SK-N-SH treated with all-trans-retinoic acid at 6 μM for 48 hours (cell line): Measurements from ENCODE around the gene LMO4.

ENCODE experiments used
- ATAC-seq: fragments of 200-7000 bp; cut with Tn5 transposase; 3 replicates; pipeline ENCODE4 v1.9.1; 2020; ENCODE audit warnings: mild to moderate bottlenecking, moderate library complexity
- ARNTL ChIP-seq: fragments of 450-650 bp; formaldehyde crosslinking; IDR thresholded peaks from 2 replicates; pipeline ENCODE4 v1.5.0; 2020; ENCODE audit warnings: low read depth, mild to moderate bottlenecking, moderate library complexity, borderline replicate concordance
- BACH2 ChIP-seq: fragments of 250-450 bp; sonication (Bioruptor Pico); IDR thresholded peaks from 2 replicates; pipeline ENCODE4 v1.9.0; 2021; ENCODE audit warnings: mild to moderate bottlenecking, borderline replicate concordance
- CREB5 ChIP-seq: fragments of 250-450 bp; sonication (Bioruptor Pico); IDR thresholded peaks from 2 replicates; pipeline ENCODE4 v1.5.1; 2020; ENCODE audit warnings: low read depth, mild to moderate bottlenecking, moderate library complexity
- CSDC2 ChIP-seq: fragments of 250-450 bp; sonication (Bioruptor Pico); IDR thresholded peaks from 2 replicates; pipeline ENCODE4 v1.5.0; 2020; ENCODE audit warnings: mild to moderate bottlenecking, moderate library complexity
- CSRNP3 ChIP-seq: fragments of 250-450 bp; sonication (Bioruptor Pico); IDR thresholded peaks from 2 replicates; pipeline ENCODE4 v1.5.1; 2021; ENCODE audit warnings: mild to moderate bottlenecking, moderate library complexity
- ESRRG ChIP-seq: fragments of 250-450 bp; sonication (Bioruptor Pico); IDR thresholded peaks from 2 replicates; pipeline ENCODE4 v1.6.1; 2021; ENCODE audit warnings: mild to moderate bottlenecking
- GLIS3 ChIP-seq: fragments of 250-450 bp; sonication (Bioruptor Pico); IDR thresholded peaks from 2 replicates; pipeline ENCODE4 v1.5.0; 2020; ENCODE audit warnings: mild to moderate bottlenecking, moderate library complexity
- ISL1 ChIP-seq: fragments of 250-450 bp; sonication (Bioruptor Pico); IDR thresholded peaks from 2 replicates; pipeline ENCODE4 v2.1.2; 2022; ENCODE audit warnings: mild to moderate bottlenecking, moderate library complexity
- OSR1 ChIP-seq: fragments of 250-450 bp; sonication (Bioruptor Pico); IDR thresholded peaks from 2 replicates; pipeline ENCODE4 v1.8.0; 2022; ENCODE audit warnings: moderate library complexity, mild to moderate bottlenecking, inconsistent platforms
- PATZ1 ChIP-seq: fragments of 250-450 bp; sonication (Bioruptor Pico); IDR thresholded peaks from 2 replicates; pipeline ENCODE4 v1.8.0; 2020; ENCODE audit warnings: mild to moderate bottlenecking, moderate library complexity, borderline replicate concordance
- POU6F1 ChIP-seq: fragments of 250-450 bp; sonication (Bioruptor Pico); IDR thresholded peaks from 2 replicates; pipeline ENCODE4 v1.8.0; 2021; ENCODE audit warnings: low read depth, mild to moderate bottlenecking, moderate library complexity, borderline replicate concordance
- PPARA ChIP-seq: fragments of 250-450 bp; sonication (Bioruptor Pico); IDR thresholded peaks from 2 replicates; pipeline ENCODE4 v1.5.0; 2020; ENCODE audit warnings: mild to moderate bottlenecking, borderline replicate concordance
- SNAI2 ChIP-seq: fragments of 250-450 bp; sonication (Bioruptor Pico); IDR thresholded peaks from 2 replicates; pipeline ENCODE4 v1.5.0; 2020; ENCODE audit warnings: mild to moderate bottlenecking, moderate library complexity
- TCF4 ChIP-seq: fragments of 250-450 bp; sonication (Bioruptor Pico); IDR thresholded peaks from 2 replicates; pipeline ENCODE4 v1.8.0; 2021; ENCODE audit warnings: mild to moderate bottlenecking, moderate library complexity, borderline replicate concordance
- TOX ChIP-seq: fragments of 250-450 bp; sonication (Bioruptor Pico); IDR thresholded peaks from 2 replicates; pipeline ENCODE4 v1.8.0; 2021; ENCODE audit warnings: mild to moderate bottlenecking, moderate library complexity, borderline replicate concordance
- ZC3H10 ChIP-seq: fragments of 250-450 bp; sonication (Bioruptor Pico); IDR thresholded peaks from 2 replicates; pipeline ENCODE4 v1.5.1; 2021; ENCODE audit warnings: mild to moderate bottlenecking, moderate library complexity
- ZFP3 ChIP-seq: fragments of 250-450 bp; sonication (Bioruptor Pico); IDR thresholded peaks from 2 replicates; pipeline ENCODE4 v1.5.0; 2020; ENCODE audit warnings: mild to moderate bottlenecking, moderate library complexity
- ZFP30 ChIP-seq: fragments of 450-650 bp; formaldehyde crosslinking; IDR thresholded peaks from 2 replicates; pipeline ENCODE4 v1.5.0; 2022; ENCODE audit warnings: mild to moderate bottlenecking, moderate library complexity
- ZNF565 ChIP-seq: fragments of 450-650 bp; formaldehyde crosslinking; conservative IDR thresholded peaks from 2 replicates; pipeline ENCODE4 v1.5.0; 2020; ENCODE audit warnings: low read depth, mild to moderate bottlenecking, moderate library complexity
- ZNF70 ChIP-seq: fragments of 450-650 bp; formaldehyde crosslinking; IDR thresholded peaks from 2 replicates; pipeline ENCODE4 v1.5.0; 2020; ENCODE audit warnings: mild to moderate bottlenecking, moderate library complexity
- ZNF8 ChIP-seq: fragments of 450-650 bp; formaldehyde crosslinking; IDR thresholded peaks from 2 replicates; pipeline ENCODE4 v1.5.0; 2020; ENCODE audit warnings: mild to moderate bottlenecking, moderate library complexity

Gene LMO4

GRCh38 chr1:87333692-87334347 is 5.1 kb downstream of the LMO4 start (continued):
- TF ChIP-seq CSRNP3 (CRISPR knock-in tag) (no peak), PATZ1 (no peak), BACH2 (no peak), CSDC2 (CRISPR knock-in tag) (no peak)

- no peak for TF ChIP-seq ZC3H10 (CRISPR knock-in tag)
- no peak for TF ChIP-seq ESRRG
- no peak for TF ChIP-seq OSR1 (CRISPR knock-in tag)
- no peak for TF ChIP-seq CSDC2 (CRISPR knock-in tag)
- TF ChIP-seq ARNTL (CRISPR knock-in tag), result no peak
- TF ChIP-seq TCF4 (CRISPR knock-in tag), result no peak
- no peak for TF ChIP-seq ZNF565
- no peak for TF ChIP-seq GLIS3
- TF ChIP-seq PPARA, result no peak
- TF ChIP-seq CREB5 (CRISPR knock-in tag), result no peak
- TF ChIP-seq BACH2, result no peak
- TF ChIP-seq ZNF70 (CRISPR knock-in tag), result no peak
- no peak for TF ChIP-seq SNAI2 (CRISPR knock-in tag)
- no peak for TF ChIP-seq ZFP3
- no peak for TF ChIP-seq ZNF8
- no peak for TF ChIP-seq ZFP30
- TF ChIP-seq POU6F1 (CRISPR knock-in tag), result no peak
- TF ChIP-seq TOX (CRISPR knock-in tag), result no peak
- no peak for TF ChIP-seq PATZ1
- TF ChIP-seq, all 23 proteins: peak for 0
- peak; percentile 2; the same call in 2 of the 3 replicates for ATAC-seq
Observed at GRCh38 chr1:87334351-87335174, 5.9 kb downstream of the LMO4 start.

- ATAC-seq, result peak; percentile 42
- TF ChIP-seq OSR1 (CRISPR knock-in tag) (no peak), ZNF70 (CRISPR knock-in tag) (no peak), ARNTL (CRISPR knock-in tag) (no peak), ESRRG (no peak), CSRNP3 (CRISPR knock-in tag) (no peak), GLIS3 (no peak), ISL1 (CRISPR knock-in tag) (no peak), TOX (CRISPR knock-in tag) (no peak)
- TF ChIP-seq, all 23 proteins: peak for 0
Observed at GRCh38 chr1:87335175-87335884, 6.7 kb downstream of the LMO4 start.
